ENCODE results near the gene MSX2.
"Not testable (repeated sequence)": the region's sequence is repeated elsewhere in the genome, so short reads cannot be mapped to it uniquely, and the experiment has no call there.

MSX2 gene

DNA sequence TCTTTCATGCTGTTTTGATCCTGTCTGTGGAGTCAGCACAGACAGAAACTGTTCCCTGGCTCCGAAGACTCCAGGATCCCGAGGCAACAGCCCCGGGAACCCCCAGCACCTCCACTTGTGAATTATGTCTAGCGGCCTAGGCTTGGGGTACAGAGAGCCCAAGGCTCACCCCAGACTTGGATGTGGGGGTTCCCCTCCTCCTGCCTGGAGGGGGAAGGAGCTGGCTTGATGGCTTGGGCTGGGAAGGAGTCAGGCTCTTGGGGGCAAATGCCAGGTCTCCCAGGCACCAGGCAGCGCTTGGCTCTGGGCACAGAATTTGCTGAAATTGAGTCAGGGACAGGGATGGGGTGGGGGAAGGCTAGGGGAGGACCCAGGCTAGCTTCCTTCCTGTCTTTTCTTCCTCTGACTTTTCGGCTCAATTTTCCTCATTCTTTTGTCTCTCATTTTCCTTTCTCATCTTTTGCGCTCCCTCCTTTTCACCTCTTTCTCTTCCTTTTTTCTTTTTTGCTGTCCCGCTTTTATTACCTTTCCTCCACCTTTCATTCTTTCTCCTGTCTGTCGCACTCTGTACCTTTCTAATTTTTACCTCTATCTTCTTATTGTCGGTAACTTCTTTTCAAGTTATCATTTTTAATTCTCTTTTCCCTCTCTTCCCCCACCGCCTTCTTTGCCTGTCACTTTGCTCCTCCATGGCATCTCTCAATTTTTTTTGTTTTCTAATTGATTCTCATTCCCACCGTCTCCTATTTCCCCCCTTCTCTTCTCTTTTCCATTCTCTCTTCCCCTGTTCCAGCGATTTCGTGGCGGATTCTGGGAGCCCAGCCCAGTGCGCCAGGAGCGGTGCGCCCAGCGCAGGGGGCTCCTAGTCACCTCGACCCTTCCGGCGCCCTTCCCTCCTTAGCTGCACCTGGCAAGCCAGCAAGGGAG lies 10.5 kb downstream of the MSX2 start:
- no peak for FAIRE-seq

DNA sequence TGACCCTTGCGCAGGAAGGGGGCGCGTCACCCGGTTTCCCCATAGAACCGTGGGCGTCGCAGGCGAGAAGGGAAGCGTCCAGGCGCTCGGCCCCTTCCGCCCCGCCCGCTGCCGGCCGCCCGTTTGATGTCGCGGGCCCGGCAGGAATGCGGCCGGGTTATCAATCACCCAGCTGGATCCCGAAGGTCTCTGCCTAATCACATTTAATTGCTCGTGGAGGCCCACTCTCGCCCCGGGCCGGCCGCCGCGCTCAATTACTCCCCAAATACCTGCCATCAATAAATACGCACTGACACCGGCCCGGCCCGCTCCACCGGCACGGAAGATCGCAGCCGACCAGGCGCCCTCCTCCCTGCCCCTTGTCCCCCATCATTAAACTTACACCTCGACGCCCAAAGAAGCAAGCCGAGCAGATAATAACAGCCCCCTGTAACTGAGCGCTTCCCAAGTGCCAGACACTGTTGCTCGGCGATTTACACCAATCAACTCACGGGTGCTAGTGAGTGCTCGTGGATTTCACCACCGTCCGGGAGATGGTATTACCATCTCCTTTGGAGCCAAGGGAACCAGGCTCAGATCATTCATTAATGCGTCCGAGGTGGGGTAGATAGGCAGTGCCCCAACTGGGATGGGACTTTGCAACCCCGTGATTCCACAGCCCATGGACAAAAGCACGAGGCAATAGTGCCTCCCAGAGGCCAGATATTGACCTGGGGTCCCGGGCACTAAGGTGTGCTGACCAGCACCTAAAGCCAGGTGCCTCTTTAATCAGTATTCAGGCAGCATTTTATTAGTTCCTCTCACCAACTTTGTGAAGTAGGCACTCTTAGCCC lies 11.3 kb downstream of the MSX2 start:
- no peak for FAIRE-seq

DNA sequence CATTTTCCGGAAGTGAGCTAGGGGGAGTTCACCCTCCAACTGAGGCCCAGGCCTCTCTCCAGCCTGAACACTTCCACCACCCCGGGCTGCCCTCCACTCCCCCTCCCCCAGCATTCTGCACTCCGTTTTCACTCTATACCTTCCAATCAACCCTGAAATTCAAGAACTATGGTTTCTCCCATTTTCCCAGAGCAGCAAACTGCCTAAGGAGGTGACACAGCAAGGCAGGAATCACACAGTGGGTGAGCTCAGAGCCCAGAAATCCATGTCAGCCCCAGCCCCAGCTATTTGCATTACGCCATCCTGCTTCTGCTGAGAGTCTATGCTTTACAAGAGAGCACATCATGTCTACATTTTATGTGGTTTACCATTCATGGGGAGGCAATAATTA lies 11.9 kb downstream of the MSX2 start:
- no peak for FAIRE-seq

DNA sequence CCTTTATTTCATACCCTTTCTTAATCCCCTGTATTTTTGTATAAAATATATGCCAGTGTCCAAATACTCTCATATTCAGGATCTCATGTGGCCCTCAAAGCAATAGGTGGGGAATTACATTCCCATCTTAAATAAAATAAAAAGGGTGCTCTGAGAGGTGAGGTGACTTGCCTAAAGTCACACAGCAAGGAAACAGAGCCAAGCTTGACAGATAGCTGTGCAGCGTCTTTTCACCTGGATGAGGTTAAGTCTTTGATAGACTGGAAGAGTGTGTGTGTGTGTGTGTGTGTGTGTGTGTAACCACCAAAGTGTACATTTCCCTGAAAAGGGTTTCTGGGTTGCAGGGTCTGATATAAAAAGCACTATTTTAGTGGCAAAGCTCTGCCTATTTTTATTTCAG lies 12.4 kb downstream of the MSX2 start:
- no peak for FAIRE-seq

DNA sequence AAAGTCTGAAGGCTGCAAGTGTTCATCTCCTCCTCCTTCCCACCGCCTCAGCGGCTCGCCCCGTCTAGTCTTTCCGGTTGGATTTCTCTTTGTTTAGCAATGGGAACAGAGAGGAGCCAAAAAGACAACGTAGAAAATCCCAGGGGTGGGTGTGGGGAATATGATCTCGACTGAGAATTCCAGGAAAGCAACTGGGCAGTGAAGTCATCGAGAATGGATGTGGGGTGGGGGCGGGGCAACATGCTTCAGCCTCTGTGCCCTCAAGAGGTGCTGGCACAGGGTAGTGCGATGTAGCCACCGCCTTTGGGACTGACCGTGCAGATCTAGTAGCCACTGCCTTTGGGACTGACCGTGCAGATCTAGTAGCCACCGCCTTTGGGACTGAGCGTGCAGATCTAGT lies 12.9 kb downstream of the MSX2 start:
- no peak for FAIRE-seq

DNA sequence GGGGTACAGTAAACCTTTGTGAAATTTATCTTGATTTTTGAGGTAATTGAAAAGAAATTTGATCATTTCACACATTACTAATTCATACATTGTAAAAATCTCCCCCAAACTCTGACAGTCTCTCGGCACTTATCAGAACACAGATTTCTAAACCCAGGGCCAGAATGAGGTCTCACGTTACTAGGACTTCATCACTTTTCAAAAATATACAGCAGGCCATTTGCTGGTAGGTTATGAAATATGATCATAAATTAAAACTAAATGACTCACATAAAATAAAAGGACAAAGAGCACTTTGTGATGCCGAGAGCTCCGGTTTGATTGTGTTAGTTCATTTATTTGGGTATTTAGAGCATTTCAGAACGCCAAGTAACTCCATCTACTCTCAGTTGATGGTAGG lies 17.0 kb downstream of the MSX2 start:
- no peak for FAIRE-seq

DNA sequence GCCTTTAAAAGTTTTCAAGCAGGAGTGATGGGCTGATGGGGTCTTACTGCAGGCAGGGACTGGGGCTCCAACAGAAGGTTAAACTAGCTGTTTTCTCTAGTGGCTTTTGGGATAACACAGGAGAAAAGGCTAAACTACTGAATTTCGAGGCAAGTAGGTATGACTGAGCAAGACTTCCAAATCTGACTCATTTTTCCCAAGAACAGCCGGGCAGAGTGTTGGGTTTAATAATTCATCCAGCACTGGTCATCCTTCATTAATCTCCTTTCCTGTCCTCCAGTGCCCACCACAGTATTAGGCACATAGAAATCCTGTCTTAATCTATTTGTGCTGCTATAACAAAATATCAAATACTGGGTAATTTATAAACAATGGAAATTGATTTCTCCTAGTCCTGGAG lies 20.5 kb downstream of the MSX2 start:
- no peak for FAIRE-seq

DNA sequence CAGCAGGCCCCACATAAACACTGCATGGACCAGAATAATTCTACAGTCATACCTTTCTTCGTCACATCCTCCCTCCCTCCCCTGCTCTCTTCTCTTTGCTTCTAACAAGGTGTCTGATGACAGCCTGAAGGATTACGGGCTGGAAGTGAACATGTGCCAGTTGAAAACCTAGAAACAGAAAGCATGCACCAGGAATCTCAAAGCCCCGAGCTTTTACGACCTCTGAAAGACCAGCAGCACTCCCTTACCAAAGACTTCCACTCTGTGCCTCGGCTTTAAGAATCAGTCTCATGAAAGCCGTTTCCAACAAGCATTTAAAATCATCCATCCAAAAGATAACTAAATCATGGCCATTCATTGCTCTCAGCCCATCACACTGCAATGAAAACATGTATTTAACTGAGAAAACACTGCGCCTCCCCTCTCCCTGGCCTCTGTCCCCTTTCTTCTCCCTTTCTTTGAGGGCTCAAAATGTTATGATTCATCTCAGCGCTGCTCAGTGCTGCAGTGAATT lies 21.3 kb downstream of the MSX2 start:
- FAIRE-seq, result no peak

DNA sequence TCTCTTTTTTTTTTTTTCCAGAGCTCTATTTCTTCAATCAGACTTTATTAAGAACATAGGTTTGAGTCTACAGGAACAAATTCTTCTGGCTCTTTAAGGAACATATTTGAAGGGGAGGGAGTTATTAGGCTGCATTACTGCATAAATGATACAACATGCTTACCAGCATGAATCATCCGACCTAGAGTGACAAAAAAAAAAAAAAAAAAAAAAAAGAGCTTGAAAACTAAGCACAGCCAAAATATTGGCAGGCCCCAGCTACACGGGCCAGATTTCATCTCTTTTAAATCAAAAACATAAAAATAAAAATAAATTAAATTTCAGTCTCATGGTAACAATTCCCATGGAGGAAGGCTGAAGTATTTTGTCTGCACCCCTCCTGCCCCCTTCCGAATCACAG lies 26.3 kb downstream of the MSX2 start:
- FAIRE-seq, result no peak

DNA sequence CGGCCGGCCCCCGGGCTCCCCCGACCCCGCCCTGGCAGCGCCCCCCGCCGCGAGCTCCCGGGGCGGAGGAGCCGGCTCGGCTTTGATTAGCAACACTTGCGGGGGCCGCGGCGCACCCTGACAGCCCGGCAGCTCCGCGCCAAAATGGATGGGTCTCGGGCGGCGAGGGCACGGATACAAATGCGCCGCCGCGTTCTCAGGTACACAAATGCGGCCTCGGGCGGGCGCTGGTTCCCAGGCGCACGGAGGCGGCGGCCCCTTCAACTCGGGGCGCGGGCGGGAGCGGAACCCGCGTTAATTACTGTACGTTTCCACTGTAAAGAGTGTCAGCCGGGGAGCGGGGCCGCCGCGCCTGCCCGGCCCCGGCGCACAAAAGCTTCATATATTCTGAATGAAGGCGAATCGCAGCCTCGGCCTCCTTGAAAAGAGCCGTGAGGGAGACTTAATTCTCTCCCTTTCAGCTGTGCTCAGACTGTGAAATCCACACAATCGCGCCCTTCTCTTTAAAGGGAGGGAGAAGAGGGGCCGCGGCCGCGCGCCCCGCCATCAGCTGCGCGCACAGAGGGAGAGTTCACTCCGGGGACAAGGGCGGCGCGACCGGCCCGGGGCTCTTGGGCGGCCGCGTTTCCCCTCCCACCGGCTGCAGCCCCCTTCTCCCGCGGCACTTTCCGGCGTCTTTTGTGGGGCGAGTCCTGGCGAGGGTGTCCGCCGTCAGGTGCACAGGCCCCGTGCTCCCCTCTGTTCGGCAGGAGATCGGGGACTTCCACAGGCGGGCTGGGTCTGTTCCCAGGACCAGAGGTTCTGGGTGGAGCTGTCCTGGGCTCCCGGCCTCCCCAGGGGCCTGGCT lies 27.0 kb downstream of the MSX2 start:
- FAIRE-seq, result no peak

DNA sequence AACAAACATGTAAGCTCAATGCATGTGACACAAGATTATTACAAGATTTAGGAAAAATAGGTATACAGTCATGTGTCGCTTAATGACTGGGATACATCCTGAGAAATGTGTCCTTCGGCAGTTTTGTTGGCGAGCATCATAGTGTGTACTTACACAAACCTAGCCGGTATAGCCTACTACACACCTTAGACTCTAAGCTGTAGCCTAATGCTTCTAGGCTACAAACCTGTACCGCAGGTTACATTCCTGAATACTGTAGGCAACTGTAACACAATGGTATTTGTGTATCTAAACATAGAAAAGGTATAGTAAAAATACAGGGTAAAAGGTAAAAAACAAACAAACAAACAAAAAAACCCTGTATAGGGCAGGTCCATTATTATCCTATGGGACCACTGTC lies 27.7 kb downstream of the MSX2 start:
- no peak for FAIRE-seq

DNA sequence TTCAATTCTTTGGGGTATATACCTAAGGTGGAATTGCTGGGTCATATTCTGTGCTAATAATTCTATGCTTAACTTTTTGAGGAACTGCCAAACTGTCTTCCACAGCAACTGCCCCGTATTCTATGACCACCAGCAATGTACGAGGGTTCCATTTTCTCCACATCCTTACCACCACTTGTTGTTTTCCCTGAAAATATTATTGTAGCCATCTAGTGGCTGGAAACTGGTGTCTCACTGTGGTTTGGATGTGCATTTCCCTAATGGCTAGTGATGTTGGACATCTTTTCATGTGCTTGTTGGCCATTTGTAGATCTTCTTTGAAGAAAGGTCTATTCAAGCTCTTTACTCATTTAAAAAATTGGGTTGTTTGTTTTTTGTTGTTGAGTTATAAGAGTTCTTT lies 30.7 kb downstream of the MSX2 start:
- no peak for FAIRE-seq

DNA sequence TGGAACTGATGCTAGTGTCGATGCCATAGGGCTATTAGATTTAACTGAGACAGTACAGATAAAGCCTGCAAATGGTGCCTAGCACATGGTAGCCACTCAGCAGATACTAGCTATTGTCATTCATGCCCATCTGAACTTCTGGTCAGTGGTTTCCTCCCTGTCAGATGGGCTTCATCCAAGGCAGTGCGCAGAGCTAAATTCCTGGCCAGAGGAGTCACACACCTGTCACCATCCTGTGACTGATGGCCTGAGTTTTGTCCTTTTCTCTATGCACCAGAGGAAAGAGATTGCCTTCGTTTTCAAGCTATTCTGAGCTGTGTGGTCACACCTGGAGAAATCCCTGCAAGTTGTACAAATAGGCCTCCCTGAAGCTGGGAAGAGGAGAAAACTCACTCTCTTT lies 34.7 kb downstream of the MSX2 start:
- no peak for FAIRE-seq

DNA sequence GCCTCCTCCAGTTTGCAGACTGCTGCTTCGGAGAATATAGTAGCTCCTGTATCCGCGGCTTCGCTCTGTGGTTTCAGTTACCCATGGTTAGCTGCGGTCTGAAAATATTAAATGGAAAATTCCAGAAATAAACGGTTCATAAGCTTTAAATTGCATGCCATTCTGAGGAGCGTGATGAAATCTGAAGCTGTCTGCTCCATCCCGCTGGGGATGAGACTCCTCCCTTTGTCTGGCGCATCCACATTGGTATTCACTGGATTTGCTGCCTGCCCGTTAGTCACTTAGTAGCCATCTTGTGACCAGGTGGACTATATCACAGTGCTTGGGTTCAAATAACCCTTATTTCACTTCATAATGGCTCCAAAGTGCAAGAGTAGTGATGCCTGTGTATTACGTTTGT lies 36.3 kb downstream of the MSX2 start:
- FAIRE-seq, result no peak

DNA sequence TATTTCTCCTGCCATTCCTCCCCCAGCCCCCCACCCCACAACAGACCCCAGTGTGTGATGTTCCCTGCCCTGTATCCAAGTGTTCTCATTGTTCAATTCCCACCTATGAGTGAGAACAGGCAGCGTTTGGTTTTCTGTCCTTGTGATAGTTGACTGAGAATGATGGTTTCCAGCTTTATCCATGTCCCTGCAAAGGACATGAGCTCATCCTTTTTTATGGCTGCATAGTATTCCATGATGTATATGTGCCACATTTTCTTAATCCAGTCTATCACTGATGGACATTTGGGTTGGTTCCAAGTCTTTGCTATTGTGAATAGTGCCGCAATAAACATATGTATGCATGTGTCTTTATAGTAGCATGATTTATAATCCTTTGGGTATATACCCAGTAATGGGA lies 37.0 kb downstream of the MSX2 start:
- not testable (repeated sequence) for FAIRE-seq

DNA sequence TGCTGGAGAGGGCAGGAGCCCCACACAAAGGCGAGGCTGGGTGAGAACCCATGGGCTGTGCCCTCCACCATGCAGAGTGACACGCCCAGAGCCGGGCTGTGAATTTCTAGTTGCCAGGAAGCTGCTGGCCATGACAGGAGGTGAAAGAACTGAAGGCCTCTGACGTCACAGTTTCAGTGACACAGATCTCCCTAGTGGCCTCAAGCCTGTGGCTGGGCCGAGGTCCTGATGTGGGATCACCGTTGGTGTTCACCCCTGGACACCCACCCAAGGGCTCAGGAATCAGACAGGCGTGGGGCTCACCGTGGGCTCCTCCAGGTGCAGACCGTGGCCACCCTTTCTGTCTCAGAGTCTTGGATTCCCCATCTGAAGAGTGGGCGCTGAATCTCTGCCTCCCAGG lies 39.9 kb downstream of the MSX2 start:
- no peak for FAIRE-seq

DNA sequence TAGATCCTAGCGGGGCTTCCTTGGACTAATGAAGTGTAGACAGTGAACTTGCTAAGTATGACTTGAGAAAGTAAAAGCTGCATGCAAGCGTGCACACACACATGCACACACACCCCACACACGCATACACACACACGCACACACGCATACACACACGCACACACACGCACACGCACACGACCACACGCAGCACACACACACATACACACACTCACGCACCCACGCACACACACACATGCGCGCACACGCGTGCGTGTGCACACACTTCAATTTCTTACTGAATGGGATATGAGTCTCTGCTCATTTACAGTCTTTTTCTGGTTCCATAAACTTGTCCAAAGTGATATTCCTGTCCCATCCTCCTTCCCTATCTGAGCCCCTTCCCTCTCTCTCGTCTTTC lies 41.2 kb downstream of the MSX2 start:
- no peak for FAIRE-seq

DNA sequence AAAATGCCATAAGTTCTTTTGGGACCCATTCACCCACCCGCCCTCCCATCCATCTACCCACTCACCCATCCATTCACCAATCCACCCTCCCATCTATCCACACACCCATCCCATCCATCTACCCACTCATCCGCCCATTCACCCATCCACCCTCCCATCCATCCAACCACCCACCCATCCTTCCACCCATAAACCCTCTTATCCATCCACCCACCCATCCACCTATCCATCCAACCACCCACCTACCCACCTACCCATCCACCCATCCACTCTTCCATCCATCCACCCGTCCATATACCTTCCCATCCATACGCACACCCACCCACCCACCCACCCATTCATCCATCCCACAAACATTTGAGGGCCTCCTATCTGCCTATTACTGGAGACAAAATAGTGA lies 43.3 kb downstream of the MSX2 start:
- FAIRE-seq, result no peak

DNA sequence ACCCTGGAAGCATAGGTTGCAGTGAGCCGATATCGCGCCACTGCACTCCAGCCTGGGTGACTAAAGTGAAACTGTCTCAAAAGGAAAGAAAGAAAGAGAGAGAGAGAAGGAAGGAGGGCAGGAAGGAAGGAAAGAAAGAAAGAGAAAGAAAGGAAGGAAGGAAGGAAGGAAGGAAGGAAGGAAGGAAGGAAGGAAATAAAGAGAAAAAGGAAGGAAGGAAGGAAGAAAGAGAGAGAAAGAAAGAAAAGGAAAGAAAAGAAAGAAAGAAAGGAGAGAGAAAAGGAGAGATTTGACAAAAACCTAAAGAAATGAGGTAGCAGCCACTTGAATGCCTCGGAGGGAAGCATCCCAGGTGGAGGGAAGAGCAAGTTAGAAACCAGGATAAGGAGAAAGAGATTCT lies 44.6 kb downstream of the MSX2 start:
- no peak for FAIRE-seq

DNA sequence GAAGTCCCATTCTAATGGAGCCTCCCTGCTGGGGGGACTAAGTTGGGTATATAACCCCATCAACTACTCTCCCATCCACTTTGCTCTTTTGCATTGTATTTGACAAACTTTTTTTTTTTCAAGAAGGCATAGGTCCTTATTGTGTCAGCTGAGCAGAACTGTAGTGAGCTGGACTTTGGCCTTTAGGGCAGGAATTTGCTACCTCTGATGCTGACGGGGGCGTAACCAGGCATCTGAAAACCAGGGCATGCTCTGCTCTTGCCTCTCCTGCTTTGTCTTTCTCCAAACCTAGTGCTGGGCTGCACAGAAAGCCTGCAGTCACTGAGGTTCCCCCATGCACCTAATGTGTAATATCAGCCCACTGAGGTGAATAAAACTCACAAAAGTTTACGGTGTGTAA lies 49.0 kb downstream of the MSX2 start:
- no peak for FAIRE-seq

DNA sequence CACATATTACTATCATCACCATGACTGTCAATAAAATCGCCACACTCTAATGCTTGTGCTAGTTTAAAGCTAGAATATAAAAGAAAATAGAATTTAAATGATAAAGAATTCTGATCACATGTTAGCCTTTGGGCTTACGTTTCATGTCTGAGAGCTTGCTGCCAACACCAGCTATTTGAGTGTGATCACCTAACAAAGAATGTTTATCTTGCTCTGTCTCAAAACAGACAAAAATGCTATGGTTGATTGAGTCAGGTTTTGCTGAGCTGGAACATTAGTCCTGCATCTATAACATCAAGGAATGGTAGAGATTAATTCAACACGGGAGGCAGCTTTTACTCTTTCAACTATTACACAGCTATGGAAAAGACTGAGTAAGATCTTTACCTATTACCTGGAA lies 50.7 kb downstream of the MSX2 start:
- no peak for FAIRE-seq

DNA sequence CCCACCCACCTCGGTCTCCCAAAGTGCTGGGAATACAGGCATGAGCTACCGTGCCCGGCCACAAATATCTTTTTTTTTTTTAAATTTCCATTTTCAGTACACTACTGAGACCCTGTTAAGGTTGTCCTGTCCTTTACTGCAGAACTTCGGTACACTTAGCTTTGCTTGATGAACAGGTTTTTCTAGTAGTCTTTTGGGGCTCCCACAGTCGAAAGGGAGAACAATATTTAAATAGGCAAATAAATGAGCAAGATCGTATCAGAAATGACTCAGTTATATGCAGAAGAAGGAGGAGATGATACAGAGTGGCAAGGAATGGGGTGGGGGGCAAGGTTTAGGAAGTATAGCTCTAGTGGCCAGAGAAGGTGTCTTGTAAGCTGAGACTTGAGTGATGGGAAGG lies 52.7 kb downstream of the MSX2 start:
- FAIRE-seq, result no peak

DNA sequence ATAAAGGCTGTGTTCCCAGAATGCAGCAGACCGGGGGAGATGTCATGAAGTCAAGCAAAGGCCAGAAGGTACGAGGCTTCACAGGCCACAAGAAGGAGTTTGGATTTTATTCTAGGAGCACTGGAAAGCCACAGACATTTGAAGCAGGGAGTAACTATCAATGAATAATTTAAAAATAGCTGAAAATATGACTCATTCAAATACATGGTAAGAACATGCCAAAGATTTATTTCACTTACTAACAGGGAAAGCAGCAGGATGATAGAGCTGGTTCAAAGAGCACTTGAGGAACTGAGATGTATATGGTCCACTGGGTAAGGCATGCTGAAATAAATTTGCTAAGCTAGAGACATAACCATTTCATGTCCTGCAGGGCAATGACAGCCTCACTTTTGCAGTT lies 53.2 kb downstream of the MSX2 start:
- no peak for FAIRE-seq
